Smooth muscle cell (in vitro differentiated cells): Measurements from ENCODE around the gene SGSM2. TPM values are rescaled to one million over a fixed set of nuclear protein-coding genes. Genes with fewer than 3 reads are reported as not detected.
A peak's percentile ranks its signal among the peaks of the same experiment; 100 is the strongest.

Experiments used
- DNase-seq: peaks from one replicate; lab custom pipeline; 2025; ENCODE audit not compliant: unreplicated experiment; lab: John Stamatoyannopoulos, UW
- H2AFZ ChIP-seq: fragments of 200-600 bp; sonication (generic); 2 replicates; pipeline ENCODE4 v1.6.0; 2016; ENCODE audit warnings: antibody characterized with exemption, low read depth, mild to moderate bottlenecking
- H3F3A ChIP-seq: fragments of 200-600 bp; sonication (generic); 2 replicates; pipeline ENCODE4 v1.6.0; 2017; ENCODE audit warnings: antibody characterized with exemption, low read depth
- H3K27ac ChIP-seq: fragments of 200-600 bp; sonication (generic); 2 replicates; pipeline ENCODE4 v1.5.1; 2016; ENCODE audit warnings: low read depth, mild to moderate bottlenecking
- H3K27me3 ChIP-seq: fragments of 200-600 bp; sonication (generic); 2 replicates; pipeline ENCODE4 v1.6.1; 2016; ENCODE audit warnings: low read depth, mild to moderate bottlenecking
- H3K36me3 ChIP-seq: fragments of 200-600 bp; sonication (generic); 2 replicates; pipeline ENCODE4 v1.5.1; 2016; ENCODE audit warnings: low read depth
- H3K4me1 ChIP-seq: fragments of 200-600 bp; sonication (generic); 2 replicates; pipeline ENCODE4 v1.5.1; 2016; ENCODE audit warnings: low read depth
- H3K4me2 ChIP-seq: fragments of 200-600 bp; sonication (generic); 2 replicates; pipeline ENCODE4 v1.6.0; 2016; ENCODE audit warnings: mild to moderate bottlenecking
- H3K4me3 ChIP-seq: fragments of 200-600 bp; sonication (generic); 2 replicates; pipeline ENCODE4 v1.5.1; 2016; ENCODE audit warnings: mild to moderate bottlenecking
- H3K79me2 ChIP-seq: fragments of 200-600 bp; sonication (generic); 2 replicates; pipeline ENCODE4 v1.6.0; 2016; ENCODE audit warnings: low read depth, mild to moderate bottlenecking
- H3K9ac ChIP-seq: fragments of 200-600 bp; sonication (generic); 2 replicates; pipeline ENCODE4 v1.6.0; 2016; ENCODE audit warnings: low read depth
- H3K9me3 ChIP-seq: fragments of 200-600 bp; sonication (generic); replicated peaks from 2 replicates; pipeline ENCODE4 v1.5.1; 2016; ENCODE audit warnings: low read depth
- H4K20me1 ChIP-seq: fragments of 200-600 bp; sonication (generic); 2 replicates; pipeline ENCODE4 v1.6.0; 2016; ENCODE audit warnings: low read depth
- CTCF ChIP-seq: fragments of 200-600 bp; sonication (generic); IDR thresholded peaks from 2 replicates; pipeline ENCODE4 v1.5.1; 2017; ENCODE audit warnings: borderline replicate concordance, mild to moderate bottlenecking, antibody characterized with exemption; ENCODE audit not compliant: insufficient read depth, poor library complexity, severe bottlenecking
- WGBS: methylation state at CpG from one replicate; pipeline ENCODE4 v1.1.7; 2016; ENCODE audit warnings: low lambda C conversion rate; 5-methylcytosine and 5-hydroxymethylcytosine counted together
- polyA plus RNA-seq: library from polyadenylated mRNA; unstranded; fragments of >200 nt; fragmentation: Nextera tagmentation; extraction: Ambion mirVana; gene quantifications from 2 replicates; pipeline ENCODE4 v1.2.1, GENCODE V29; 2016
- total RNA-seq: library from RNA; depleted of rRNA; stranded (reverse); fragments of >200 nt; gene quantifications from 2 replicates; pipeline ENCODE4 v1.2.3, GENCODE V29; 2014

The SGSM2 gene
- total and polyA plus RNA-seq, 2 experiments from 2014 or later: 20.8 to 26.9 TPM

GRCh38 chr17:2335726-2336214 is 1.5 kb upstream of the SGSM2 start:
- no peaks in the 10 kb centered on the region for H3K9me3 ChIP-seq
- peak overlapping the region; percentile 87 for H3K4me2 ChIP-seq
- peaks cover 35% of the 10 kb centered on the region for H3K79me2 ChIP-seq
- peaks cover 10% of the 10 kb centered on the region for H3K4me1 ChIP-seq
- DNase-seq: no peak
- no peaks in the 10 kb centered on the region for H4K20me1 ChIP-seq
- peak overlapping the region; percentile 89 for H3K9ac ChIP-seq
- 6% methylated on average over 17 of the region's 17 CpGs for WGBS
- H3K4me3 ChIP-seq: peak overlapping the region; percentile 75
- peak overlapping the region; percentile 97 for H2AFZ ChIP-seq
- peaks cover 4% of the 10 kb centered on the region for H3F3A ChIP-seq
- no peak for TF ChIP-seq CTCF
- no peaks in the 10 kb centered on the region for H3K27me3 ChIP-seq
- H3K36me3 ChIP-seq: peaks cover 9% of the 10 kb centered on the region
- H3K27ac ChIP-seq: peak overlapping the region; percentile 71

- H3K27me3 ChIP-seq: no peaks in the 10 kb centered on the region
- peak within 1 kb of the TSS; percentile 87 for H3K4me2 ChIP-seq
- peaks cover 34% of the 10 kb centered on the region for H3K79me2 ChIP-seq
- H3K4me3 ChIP-seq: peak within 1 kb of the TSS; percentile 75
- H4K20me1 ChIP-seq: no peaks in the 10 kb centered on the region
- peaks cover 7% of the 10 kb centered on the region for H3K36me3 ChIP-seq
- peaks cover 10% of the 10 kb centered on the region for H3K4me1 ChIP-seq
- H2AFZ ChIP-seq: peak within 1 kb of the TSS; percentile 97
- WGBS: 2% methylated on average over 48 of the region's 48 CpGs
- no peaks in the 10 kb centered on the region for H3K9me3 ChIP-seq
- peak within 1 kb of the TSS; percentile 89 for H3K9ac ChIP-seq
- H3K27ac ChIP-seq: peak within 1 kb of the TSS; percentile 71
- peak; percentile 62 for DNase-seq
- peak; percentile 10 for TF ChIP-seq CTCF
- peaks cover 4% of the 10 kb centered on the region for H3F3A ChIP-seq
Observed at GRCh38 chr17:2336215-2336851, 968 bp upstream of the SGSM2 start, which contains the start of gene TSR1. TSR1 (minus strand) TSS chr17:2336457; CDS start chr17:2336427, 30 bp downstream.

GRCh38 chr17:2337544-2338314 is 428 bp downstream of the SGSM2 start:
- Histone ChIP-seq H3K79me2 (peaks cover 33% of the 10 kb centered on the region), H3K36me3 (peaks cover 7% of the 10 kb centered on the region), H4K20me1 (no peaks in the 10 kb centered on the region), H3K27me3 (no peaks in the 10 kb centered on the region), H3F3A (peaks cover 4% of the 10 kb centered on the region), H3K9ac (peak overlapping the region; percentile 82), H3K4me2 (peak overlapping the region; percentile 87), H3K4me3 (peak overlapping the region; percentile 75), H2AFZ (peak overlapping the region; percentile 91), H3K9me3 (no peaks in the 10 kb centered on the region), H3K27ac (peak overlapping the region; percentile 57), H3K4me1 (peaks cover 10% of the 10 kb centered on the region)
- TF ChIP-seq CTCF: no peak
- WGBS: under 1% methylated on average over 45 of the region's 92 CpGs
- peak; percentile 35 for DNase-seq
